DOHH2 (cell line): ENCODE results near the gene FANCI.

ENCODE experiments used
- H3F3A ChIP-seq: fragments of 200-600 bp; sonication (generic), shearing (Covaris generic); 2 replicates; pipeline ENCODE4 v1.6.0; 2016; ENCODE audit warnings: antibody characterized with exemption, mild to moderate bottlenecking; ENCODE audit not compliant: control insufficient read depth, insufficient read depth
- H3K27ac ChIP-seq: fragments of 200-600 bp; sonication (generic); 2 replicates; pipeline ENCODE4 v1.5.1; 2014; ENCODE audit warnings: low read depth, mild to moderate bottlenecking, low read length, moderate library complexity
- H3K27me3 ChIP-seq: fragments of 200-600 bp; sonication (generic); 2 replicates; pipeline ENCODE4 v1.6.1; 2014; ENCODE audit warnings: mild to moderate bottlenecking, low read length, mixed read lengths; ENCODE audit not compliant: control insufficient read depth
- H3K36me3 ChIP-seq: fragments of 200-600 bp; sonication (generic); 2 replicates; pipeline ENCODE4 v1.6.1; 2014; ENCODE audit warnings: mild to moderate bottlenecking, low read length, moderate library complexity, mixed read lengths; ENCODE audit not compliant: control insufficient read depth
- H3K4me1 ChIP-seq: fragments of 200-600 bp; sonication (generic); 2 replicates; pipeline ENCODE4 v1.6.1; 2014; ENCODE audit warnings: mild to moderate bottlenecking, low read length, mixed read lengths; ENCODE audit not compliant: control insufficient read depth
- H3K4me2 ChIP-seq: fragments of 200-600 bp; sonication (generic); 2 replicates; pipeline ENCODE4 v1.6.0; 2014; ENCODE audit warnings: mild to moderate bottlenecking, low read length, moderate library complexity
- H3K4me3 ChIP-seq: fragments of 200-600 bp; sonication (generic); 2 replicates; pipeline ENCODE4 v1.5.1; 2014; ENCODE audit warnings: mild to moderate bottlenecking, low read length, mixed read lengths
- H3K79me2 ChIP-seq: fragments of 200-600 bp; sonication (generic); 2 replicates; pipeline ENCODE4 v1.6.1; 2014; ENCODE audit warnings: mild to moderate bottlenecking, low read length, mixed read lengths; ENCODE audit not compliant: control insufficient read depth
- H3K9me2 ChIP-seq: fragments of 200-600 bp; sonication (generic); replicated peaks from 2 replicates; pipeline ENCODE4 v1.6.1; 2014; ENCODE audit warnings: mild to moderate bottlenecking, low read length, mixed read lengths; ENCODE audit not compliant: control insufficient read depth
- H3K9me3 ChIP-seq: fragments of 200-600 bp; sonication (generic); 2 replicates; pipeline ENCODE4 v1.6.1; 2014; ENCODE audit warnings: antibody characterized with exemption, low read length, mixed read lengths; ENCODE audit not compliant: control insufficient read depth, insufficient read depth
- H4K20me1 ChIP-seq: fragments of 200-600 bp; sonication (generic); 2 replicates; pipeline ENCODE4 v1.6.0; 2014; ENCODE audit warnings: low read depth, mild to moderate bottlenecking, antibody characterized with exemption, low read length, moderate library complexity; ENCODE audit not compliant: control insufficient read depth, insufficient read depth
- EZH2phosphoT487 ChIP-seq: fragments of 200-600 bp; sonication (generic); IDR thresholded peaks from 2 replicates; pipeline ENCODE4 v1.6.1; 2017; ENCODE audit warnings: borderline replicate concordance, mild to moderate bottlenecking, antibody characterized with exemption, low read length, moderate library complexity, mixed read lengths
- TF ChIP-seq, protein P1 (sequence below): fragments of 200-600 bp; sonication (generic); IDR thresholded peaks from one replicate; pipeline ENCODE4 v1.5.1; 2014; ENCODE audit warnings: antibody characterized with exemption, mild to moderate bottlenecking, low read depth, low read length; ENCODE audit not compliant: poor library complexity, severe bottlenecking

FANCI gene

DNA sequence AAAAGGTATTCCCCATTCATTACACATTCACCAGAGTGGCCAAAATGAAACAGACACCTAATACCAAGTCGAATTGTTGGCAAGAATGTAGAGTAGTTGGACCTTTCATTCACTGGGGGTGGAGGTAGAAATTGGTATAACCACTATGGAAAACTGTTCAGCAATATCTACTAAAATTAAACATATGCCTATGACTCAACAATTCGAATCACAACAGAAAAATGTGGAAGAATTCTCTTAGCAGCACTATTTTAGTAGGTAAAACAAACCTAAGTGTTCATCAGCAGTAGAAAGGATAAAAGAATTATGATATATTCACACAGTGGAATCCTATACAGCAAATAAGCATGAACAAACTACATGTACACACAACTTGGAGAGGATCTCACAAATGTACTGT lies 60.2 kb downstream of the FANCI start:
- Histone ChIP-seq H3K36me3 (peaks cover 94% of the 10 kb centered on the region), H3K27me3 (no peaks in the 10 kb centered on the region), H4K20me1 (0 out of 2 replicates have a peak, but pooled peaks cover 6% of the 10 kb centered on the region), H3K4me2 (no peak overlapping the region), H3K79me2 (no peaks in the 10 kb centered on the region), H3K9me2 (no peaks in the 10 kb centered on the region), H3K4me1 (no peaks in the 10 kb centered on the region), H3K27ac (no peak overlapping the region), H3F3A (no peaks in the 10 kb centered on the region), H3K4me3 (no peak overlapping the region), H3K9me3 (no peaks in the 10 kb centered on the region)
- TF ChIP-seq EZH2phosphoT487 = no peak
- TF ChIP-seq, protein P1, sequence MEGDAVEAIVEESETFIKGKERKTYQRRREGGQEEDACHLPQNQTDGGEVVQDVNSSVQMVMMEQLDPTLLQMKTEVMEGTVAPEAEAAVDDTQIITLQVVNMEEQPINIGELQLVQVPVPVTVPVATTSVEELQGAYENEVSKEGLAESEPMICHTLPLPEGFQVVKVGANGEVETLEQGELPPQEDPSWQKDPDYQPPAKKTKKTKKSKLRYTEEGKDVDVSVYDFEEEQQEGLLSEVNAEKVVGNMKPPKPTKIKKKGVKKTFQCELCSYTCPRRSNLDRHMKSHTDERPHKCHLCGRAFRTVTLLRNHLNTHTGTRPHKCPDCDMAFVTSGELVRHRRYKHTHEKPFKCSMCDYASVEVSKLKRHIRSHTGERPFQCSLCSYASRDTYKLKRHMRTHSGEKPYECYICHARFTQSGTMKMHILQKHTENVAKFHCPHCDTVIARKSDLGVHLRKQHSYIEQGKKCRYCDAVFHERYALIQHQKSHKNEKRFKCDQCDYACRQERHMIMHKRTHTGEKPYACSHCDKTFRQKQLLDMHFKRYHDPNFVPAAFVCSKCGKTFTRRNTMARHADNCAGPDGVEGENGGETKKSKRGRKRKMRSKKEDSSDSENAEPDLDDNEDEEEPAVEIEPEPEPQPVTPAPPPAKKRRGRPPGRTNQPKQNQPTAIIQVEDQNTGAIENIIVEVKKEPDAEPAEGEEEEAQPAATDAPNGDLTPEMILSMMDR = no peak

DNA sequence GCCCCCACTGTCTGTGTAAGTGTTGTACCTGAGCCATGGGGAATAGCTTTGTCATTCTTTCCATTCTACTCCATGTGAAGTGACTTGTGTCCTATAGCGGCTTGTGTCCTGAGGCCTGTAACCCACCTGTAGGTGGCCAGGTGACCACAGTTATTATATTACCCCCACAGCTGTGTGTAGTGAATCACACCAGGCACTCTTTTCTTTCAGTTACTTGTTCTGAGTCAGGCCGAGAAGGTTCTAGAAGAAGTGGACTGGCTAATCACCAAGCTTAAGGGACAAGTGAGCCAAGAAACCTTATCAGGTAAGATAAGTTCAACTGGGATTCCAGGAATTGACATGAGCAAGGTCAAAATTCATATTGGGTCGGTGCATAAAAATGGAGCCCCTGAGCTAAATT lies 61.6 kb downstream of the FANCI start:
- Histone ChIP-seq H3F3A (no peaks in the 10 kb centered on the region; the same call in 1 of the 2 replicates), H3K27me3 (no peaks in the 10 kb centered on the region), H3K4me3 (no peak overlapping the region), H4K20me1 (0 out of 2 replicates have a peak, but pooled peaks cover 6% of the 10 kb centered on the region), H3K27ac (no peak overlapping the region), H3K9me2 (no peaks in the 10 kb centered on the region), H3K9me3 (no peaks in the 10 kb centered on the region), H3K4me2 (no peak overlapping the region), H3K36me3 (peaks cover 94% of the 10 kb centered on the region), H3K79me2 (no peaks in the 10 kb centered on the region), H3K4me1 (no peaks in the 10 kb centered on the region)
- TF ChIP-seq, protein P1 = no peak
- TF ChIP-seq EZH2phosphoT487 = no peak

DNA sequence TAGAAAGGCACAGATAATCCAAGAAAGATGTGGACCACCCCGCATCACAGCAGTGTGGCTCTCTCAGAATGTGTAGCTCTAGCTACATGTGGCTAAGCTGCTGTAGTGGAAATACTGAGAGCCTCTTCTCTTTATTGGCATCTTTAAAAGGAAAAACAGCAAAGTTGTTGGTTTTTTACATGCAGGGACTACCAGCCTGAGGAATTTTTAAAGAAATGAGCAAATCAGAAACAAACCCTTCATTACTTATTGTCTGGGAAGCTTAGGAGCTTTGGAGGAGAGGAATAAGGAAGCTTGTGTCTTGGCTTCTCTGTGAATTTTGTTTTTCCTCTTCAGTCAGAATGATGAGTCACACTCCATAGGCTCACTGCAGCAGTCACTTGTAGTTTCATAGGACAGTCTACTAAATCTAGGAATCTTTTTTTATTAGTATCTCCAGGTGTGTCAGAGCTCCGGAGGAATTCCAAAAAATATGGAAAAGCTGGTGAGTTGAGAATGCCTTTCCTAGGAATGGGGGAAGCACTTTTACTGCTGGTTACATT lies 63.3 kb downstream of the FANCI start:
- no peaks in the 10 kb centered on the region for H3K9me3 ChIP-seq
- H4K20me1 ChIP-seq = 0 out of 2 replicates have a peak, but pooled peaks cover 6% of the 10 kb centered on the region
- H3K27me3 ChIP-seq = no peaks in the 10 kb centered on the region
- H3K4me2 ChIP-seq = no peak overlapping the region
- peaks cover 89% of the 10 kb centered on the region for H3K36me3 ChIP-seq
- no peak overlapping the region for H3K4me3 ChIP-seq
- no peaks in the 10 kb centered on the region for H3K4me1 ChIP-seq
- H3K27ac ChIP-seq = no peak overlapping the region
- no peaks in the 10 kb centered on the region for H3K79me2 ChIP-seq
- H3F3A ChIP-seq = peaks cover 5% of the 10 kb centered on the region; the same call in 1 of the 2 replicates
- no peak for TF ChIP-seq EZH2phosphoT487
- TF ChIP-seq, protein P1 = no peak
- H3K9me2 ChIP-seq = no peaks in the 10 kb centered on the region

DNA sequence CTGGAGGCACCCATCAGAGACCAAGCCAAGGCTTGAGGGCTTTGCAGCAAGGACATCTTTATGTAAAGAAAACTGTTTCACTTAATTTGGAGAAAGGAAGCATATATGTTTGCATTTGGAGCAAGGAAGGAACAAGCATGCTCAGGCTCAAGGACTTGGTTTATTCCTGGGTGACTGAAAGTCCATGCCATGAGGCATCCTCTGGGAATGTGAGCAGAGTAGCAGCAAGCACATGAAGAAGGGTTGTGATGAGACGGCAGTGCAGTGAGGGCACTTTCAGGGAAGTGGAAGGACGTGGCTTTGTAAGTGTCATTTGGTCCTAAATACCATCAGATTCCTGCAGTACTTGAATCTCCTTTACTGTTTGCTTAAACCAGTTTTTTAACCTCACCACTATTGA lies 64.0 kb downstream of the FANCI start:
- TF ChIP-seq, protein P1 = no peak
- TF ChIP-seq EZH2phosphoT487 = no peak
- no peak overlapping the region for H3K4me3 ChIP-seq
- H4K20me1 ChIP-seq = 0 out of 2 replicates have a peak, but pooled peaks cover 6% of the 10 kb centered on the region
- H3K9me3 ChIP-seq = no peaks in the 10 kb centered on the region
- H3K4me1 ChIP-seq = no peaks in the 10 kb centered on the region
- no peaks in the 10 kb centered on the region for H3K27me3 ChIP-seq
- H3K9me2 ChIP-seq = no peaks in the 10 kb centered on the region
- no peak overlapping the region for H3K27ac ChIP-seq
- H3F3A ChIP-seq = peaks cover 6% of the 10 kb centered on the region; the same call in 1 of the 2 replicates
- peaks cover 94% of the 10 kb centered on the region for H3K36me3 ChIP-seq
- no peak overlapping the region for H3K4me2 ChIP-seq
- no peaks in the 10 kb centered on the region for H3K79me2 ChIP-seq
